GM10847 (cell line): Measurements from ENCODE around the gene BCAT1.

Source experiments
- POLR2A ChIP-seq: IDR thresholded peaks from 2 replicates; pipeline ENCODE4 v1.6.1; 2011; ENCODE audit not compliant: insufficient read length; ENCODE audit errors: extremely low read depth

BCAT1 gene

DNA sequence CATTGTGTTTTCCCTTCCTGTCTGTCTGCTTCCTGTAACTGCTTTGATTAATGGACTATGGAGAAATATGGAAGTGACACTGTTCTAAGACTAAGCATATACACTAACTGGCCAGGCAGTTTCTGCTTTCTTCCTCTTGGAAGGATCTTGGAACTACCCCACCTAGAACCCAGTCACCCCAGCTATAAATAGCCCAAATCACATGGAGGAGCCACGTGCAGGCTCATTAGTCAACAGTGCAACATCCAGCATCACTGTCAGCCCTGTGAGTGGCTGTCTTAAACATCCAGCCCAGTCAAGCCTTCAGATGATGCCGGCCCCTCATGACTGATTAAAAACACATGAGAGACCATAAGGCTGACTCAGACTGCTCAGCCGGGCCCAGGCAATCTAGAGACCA lies 39.2 kb downstream of the BCAT1 start:
- no peak for TF ChIP-seq POLR2A

DNA sequence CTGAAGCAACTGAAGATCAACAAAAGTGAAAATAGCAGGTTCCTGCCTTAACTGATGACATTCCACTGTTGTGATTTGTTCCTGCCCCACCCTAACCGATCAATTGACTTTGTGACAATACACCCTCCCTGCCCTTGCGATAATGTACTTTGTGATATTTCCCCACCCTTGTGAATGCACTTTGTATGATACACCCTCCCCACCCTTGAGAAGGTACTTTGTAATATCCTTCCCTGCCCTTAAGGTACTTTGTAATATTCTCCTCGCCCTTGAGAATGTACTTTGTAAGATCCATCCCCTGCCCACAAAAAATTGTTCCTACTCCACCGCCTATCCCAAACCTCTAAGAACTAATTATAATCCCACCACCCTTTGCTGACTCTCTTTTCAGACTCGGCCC lies 41.4 kb downstream of the BCAT1 start:
- no peak for TF ChIP-seq POLR2A

DNA sequence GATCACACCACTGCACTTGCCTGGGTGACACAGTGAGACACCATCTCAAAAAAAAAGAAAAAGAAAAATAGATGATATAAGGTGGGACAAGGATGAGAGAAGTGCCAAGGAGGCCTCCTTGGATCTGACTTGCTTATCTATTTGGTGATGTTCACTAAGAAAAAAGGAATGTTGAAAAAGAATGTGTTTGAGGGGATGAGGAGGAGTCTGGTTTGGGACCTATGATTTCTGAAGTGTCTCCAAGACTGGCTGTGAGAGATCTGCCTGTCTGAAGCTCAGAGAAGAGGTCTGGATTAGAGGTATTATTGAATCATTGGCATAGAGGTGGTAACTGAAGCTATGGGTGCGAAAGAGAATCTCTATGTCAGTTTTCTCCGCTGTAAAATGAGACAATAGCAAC lies 42.8 kb downstream of the BCAT1 start:
- TF ChIP-seq POLR2A, result no peak

DNA sequence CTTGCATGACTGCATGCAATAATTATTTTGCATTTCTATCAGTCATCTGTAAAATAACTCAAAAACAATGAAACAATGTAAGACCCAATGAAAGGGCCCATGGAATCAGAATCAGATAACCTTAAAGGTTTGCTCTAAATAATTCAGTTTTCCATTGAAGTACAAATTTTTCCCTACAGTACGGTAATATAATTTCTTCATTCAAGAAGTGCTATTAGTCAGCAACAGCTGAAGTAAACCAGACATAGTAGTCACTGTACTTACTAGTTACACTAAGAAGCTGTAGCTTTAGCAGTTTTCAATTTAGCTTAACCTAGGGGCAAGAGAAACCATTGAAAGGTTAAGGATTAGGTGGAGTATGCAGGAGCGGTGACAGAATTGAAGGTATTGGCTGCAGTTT lies 43.5 kb downstream of the BCAT1 start:
- TF ChIP-seq POLR2A, result no peak

DNA sequence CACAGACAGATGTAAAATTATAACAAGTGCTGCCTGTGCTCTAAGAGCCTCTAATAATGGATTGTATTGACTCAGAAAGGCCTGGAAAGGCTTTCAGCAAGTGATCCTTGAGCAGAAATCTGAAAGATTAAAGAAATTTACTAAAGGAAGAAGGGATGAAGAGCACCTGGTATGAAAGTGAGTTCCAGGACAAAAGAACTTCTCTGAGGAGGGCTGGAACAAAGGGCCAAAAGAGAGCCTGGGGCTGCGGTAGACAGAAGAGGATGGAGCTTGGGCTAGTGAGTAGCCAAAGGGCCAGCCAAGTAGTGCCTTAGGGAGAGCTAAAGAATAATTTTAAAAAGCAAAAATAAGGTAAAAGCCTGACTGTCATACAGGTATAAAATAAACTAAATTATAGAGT lies 44.0 kb downstream of the BCAT1 start:
- no peak for TF ChIP-seq POLR2A

DNA sequence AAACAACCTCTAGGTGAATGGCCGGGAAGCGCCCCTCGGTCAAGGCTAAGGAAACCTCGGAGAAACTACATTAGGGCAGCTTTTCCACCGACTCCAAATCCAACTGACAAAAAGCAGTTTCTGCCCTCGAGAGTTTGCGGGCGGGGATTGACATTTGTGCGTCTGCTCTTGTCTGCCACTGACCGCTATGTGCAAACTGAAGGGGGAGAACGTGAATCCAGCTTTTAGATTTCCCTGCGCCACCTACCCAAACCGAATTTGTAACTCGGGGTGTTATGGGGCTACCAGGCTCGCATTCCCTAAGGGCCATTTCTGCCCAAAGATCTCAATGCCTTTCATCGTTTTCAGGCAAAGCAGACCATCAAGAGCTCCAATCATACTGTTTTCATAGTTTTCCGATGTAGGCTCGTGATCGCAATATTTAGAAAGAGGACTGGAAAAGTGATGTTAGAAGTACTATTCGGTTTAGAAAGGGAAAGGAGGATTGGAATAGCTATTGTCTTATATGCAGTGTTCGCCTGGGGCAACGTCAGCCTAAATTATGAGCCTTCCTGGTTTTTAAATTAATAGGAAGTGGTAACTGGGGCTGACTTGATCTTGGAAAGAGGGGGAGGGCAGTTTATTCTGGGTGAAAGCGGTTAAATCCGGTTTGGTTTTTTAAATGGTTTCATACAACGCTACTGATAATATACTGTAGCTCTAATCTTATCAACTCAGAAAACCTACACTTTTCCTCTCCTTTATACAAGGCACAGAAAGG lies 45.4 kb downstream of the BCAT1 start:
- TF ChIP-seq POLR2A, result no peak

DNA sequence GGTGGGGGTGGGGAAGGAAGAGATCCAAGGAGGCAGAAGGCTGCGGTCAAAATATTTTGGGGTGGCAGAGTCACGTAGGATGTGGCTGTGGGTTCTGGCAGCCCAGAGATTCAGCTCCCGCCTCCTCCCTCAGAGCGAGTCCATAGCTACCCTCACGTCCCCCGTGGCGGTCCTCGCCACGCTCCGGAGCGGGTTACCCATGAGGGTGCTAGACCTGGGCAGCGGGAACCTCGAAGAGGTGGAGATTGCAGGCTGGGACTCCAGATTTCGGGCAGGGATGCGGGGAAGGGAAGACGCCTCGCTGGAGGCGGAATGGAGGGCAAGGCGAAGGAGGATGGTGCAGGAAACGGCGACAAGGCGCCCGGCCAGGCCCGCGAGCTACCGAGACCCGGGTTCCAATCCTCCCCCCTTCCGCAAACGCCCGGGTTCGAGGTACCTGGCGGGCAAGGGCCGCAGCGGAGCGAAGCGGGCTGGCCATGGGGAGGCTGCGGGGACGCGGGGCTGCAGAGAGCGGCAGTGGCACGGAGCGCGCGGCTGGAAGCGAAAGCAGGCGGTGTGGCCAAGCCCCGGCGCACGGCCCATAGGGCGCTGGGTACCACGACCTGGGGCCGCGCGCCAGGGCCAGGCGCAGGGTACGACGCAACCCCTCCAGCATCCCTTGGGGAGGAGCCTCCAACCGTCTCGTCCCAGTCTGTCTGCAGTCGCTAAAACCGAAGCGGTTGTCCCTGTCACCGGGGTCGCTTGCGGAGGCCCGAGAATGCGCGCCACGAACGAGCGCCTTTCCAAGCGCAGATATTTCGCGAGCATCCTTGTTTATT lies 46.2 kb downstream of the BCAT1 start:
- no peak for TF ChIP-seq POLR2A

DNA sequence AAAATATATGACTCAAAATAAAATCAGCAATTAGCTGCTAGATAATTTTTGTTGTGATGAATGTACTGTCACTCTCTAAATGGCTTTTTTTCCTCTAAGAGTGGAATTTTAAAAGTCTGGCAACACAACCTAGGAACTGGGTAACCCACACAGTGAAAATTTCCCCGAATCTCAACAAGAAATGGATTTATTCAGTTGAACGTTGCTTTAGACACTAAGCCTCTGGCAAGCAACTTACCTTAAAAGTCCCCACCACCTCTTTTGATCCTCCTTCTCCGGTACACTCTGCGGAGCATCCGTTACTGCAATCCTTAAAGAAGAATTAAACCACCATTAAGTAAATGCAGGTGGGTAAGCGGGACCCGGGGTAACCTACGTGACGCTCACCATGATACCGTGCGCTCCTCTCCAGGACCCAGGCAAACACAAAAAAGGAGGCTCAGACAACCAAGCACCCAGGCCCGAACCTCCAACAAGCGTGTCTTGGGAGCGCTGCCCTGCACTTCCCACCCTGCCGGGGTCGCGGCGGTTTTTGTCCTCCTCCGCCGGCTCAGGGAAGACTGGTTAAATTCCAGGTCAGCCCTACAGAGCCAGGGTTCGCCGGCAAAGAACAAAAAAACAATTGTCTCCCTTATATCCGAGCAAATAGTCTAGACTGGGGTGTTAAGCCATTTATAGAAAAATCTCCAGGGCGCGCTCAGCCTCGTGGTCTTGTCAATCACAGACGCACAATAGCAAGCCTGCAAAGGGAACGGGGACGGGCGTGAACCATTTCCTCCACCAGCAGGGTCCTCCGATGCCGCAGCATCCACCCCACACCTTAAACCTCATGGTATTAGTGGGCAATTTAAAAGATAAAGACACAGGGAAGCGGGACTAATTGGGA lies 47.1 kb downstream of the BCAT1 start:
- no peak for TF ChIP-seq POLR2A

DNA sequence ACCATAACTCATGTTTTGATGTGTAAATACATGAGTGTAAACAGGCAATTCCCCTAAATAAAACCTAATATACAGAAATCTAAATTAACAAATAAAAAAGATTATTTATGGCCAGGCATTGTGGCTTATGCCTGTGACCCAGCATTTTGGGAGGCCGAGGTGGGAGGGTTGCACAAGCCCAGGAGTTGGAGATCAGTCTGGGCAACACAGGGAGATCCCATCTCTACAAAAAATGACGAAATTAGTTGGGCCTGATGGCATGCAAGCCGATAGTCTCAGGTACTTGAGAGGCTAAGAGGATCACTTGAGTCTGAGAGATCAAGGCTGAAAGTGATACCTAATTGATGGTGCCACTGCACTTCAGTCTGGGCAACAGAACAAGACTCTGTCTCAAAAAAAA lies 48.7 kb downstream of the BCAT1 start:
- no peak for TF ChIP-seq POLR2A

DNA sequence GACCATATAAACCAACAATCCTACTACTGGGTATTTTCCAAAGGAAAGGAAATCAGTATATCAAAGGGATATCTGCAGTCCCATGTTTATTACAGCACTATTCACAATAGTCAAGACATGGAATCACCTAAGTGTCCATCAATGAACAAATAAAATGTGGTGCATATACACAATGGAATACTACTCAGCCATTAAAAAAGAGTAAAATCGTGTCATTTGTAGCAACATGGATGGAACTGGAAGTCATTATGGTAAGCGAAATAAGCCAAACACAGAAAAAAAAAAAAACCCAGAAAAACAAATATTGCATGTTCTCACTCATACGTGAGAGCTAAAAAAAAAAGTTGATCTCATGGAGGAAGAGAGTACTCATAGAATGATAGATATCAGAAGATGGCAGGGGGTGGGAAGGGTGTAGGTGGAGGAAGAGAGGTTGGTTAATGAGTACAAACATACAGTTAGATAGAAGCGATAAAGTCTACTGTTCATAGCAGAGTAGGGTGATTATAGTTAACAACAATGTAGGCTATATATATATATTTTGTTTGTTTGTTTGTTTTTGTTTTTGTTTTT lies 49.3 kb downstream of the BCAT1 start:
- no peak for TF ChIP-seq POLR2A

DNA sequence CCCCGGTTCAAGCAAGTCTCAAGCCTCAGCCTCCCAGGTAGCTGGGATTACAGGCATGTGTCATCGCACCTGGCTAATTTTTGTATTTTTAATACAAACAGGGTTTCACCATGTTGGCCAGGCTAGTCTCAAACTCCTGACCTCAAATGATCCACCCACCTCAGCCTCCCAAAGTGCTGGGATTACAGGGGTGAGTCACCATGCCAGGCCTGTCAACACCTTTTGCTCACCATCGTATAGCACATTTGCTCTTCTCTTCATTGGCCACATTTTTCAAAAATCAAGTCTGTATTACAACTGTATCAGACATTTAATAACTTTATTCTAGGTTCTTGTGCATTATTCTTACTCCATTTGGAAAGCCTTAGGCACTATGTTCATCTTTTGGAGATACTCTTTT lies 50.3 kb downstream of the BCAT1 start:
- TF ChIP-seq POLR2A, result no peak

DNA sequence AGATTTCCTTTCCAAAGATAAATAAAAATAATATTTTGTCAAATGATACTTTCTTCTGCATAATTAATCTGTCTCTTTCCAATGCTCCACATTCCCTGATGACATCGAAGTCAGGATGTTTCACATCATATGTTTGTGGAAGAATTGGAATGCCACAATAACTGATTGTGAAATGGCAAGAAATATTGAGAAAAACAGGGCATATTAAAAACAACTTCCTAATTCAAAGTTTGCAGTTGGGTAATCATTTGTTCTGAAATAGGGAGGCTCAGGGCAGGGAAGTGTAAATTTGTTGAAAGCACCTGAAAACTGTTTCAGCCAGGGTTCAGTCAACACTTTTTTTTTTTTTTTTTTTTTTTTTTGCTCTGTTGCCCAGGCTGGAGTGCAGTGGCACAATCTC lies 50.7 kb downstream of the BCAT1 start:
- no peak for TF ChIP-seq POLR2A

DNA sequence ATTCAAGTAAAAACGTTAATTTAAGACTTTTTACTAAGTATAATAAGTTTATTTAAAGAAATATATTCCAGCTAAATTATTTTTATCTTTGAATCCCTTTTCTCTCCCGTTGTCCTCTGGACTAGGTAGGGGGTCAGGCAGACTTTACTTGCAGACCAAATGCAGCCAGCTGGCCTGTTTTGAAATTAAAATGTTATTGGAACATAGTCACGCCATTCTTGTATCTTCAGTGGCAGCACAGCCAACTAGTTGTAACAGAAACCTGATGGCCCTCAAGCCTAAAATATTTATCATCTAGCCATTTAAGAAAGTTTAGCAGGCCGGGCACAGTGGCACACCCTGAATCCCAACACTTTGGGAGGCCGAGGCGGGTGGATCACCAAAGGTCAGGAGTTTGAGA lies 52.7 kb downstream of the BCAT1 start:
- TF ChIP-seq POLR2A, result no peak

DNA sequence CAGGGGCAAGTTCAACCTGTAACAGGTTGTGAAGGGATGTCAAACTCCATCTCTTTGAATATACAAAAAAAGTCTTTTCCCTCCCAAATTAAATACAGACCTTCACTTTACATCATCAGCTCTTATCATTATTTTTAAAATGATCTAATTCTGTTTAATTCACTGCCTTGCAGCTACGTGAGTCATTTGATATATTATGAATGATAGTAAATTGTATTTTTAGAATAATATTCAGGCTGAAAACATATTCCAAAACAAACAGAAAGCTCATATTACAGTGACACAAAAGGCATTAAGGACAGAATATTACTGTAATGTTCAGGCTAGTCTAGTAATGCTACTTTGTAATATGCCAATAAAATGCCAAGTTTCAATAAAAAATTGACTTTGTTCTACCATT lies 53.3 kb downstream of the BCAT1 start:
- no peak for TF ChIP-seq POLR2A

DNA sequence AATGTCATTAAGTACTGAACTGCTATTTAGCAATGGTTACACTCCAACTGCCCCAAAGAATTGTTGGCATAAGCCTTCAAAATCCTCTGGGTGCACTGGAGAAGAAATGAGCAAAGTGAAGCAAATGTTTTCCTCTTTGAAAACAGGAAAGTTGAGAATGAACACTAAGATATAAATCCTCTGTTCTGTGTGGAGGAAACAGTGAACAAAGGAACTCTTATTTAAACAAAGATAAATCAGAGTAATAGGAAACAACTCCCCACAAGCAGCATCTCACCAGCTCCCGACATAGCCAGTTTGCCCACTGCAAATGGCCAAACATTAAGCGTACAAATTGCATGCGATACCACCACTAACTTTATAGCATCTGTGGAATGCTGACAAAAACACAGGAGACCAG lies 54.0 kb downstream of the BCAT1 start:
- TF ChIP-seq POLR2A, result no peak

DNA sequence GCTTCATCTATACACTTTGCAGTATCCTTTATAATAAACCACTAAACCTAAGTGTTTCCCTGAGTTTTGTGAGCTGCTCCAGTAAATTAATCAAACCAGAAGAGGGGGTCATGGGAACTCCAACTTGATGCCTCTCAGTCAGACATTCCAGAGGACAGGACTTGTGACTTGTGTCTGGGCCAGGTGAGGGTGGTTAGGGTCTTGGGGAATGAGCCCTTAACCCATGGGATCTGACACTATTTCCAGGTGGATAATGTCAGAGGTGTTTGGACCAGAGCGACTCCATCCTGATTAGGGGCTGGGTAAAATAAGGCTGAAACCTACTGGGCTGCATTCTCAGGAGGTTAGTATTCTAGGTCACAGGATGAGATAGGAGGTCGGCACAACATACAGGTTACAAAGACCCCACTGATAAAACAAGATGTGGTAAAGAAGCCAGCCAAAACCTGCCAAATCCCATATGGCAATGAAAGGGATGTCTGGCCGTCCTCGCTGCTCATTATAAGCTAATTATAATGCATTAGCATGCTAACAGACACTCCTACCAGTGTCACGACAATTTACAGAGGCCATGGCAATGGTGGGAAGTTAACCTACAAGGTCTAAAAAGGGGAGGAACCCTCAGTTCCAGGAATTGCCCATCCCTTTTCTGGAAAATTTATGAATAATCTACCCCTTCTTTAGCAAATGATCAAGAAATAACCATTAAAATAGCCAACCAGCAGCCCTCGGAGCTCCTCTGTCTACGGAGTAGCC lies 58.7 kb downstream of the BCAT1 start:
- TF ChIP-seq POLR2A, result no peak
